DMS53 (cell line): ENCODE data around the gene SNAP47.

ENCODE experiments used
- DNase-seq: peaks from one replicate; lab custom pipeline; 2025; lab: John Stamatoyannopoulos, UW

Gene SNAP47

GRCh38 chr1:227785094-227785804 is 50.0 kb downstream of the SNAP47 start:
- no peak for DNase-seq

- peak; percentile 56 for DNase-seq
These were observed 50.8 kb downstream of the SNAP47 start for GRCh38 chr1:227785805-227786671.

- peak; percentile 74 for DNase-seq
These were observed 51.7 kb downstream of the SNAP47 start for GRCh38 chr1:227786673-227787512.

- peak; percentile 99 for DNase-seq
These were observed 52.5 kb downstream of the SNAP47 start for GRCh38 chr1:227787513-227788270.

GRCh38 chr1:227788271-227789083 is 53.2 kb downstream of the SNAP47 start:
- peak; percentile 98 for DNase-seq

- peak; percentile 61 for DNase-seq
These were observed 54.1 kb downstream of the SNAP47 start for GRCh38 chr1:227789084-227790033.

- DNase-seq, result no peak
These were observed 54.8 kb downstream of the SNAP47 start for GRCh38 chr1:227790034-227790400.

GRCh38 chr1:227790868-227791267 is 55.6 kb downstream of the SNAP47 start:
- no peak for DNase-seq

GRCh38 chr1:227791425-227792143 is 56.3 kb downstream of the SNAP47 start:
- no peak for DNase-seq

- DNase-seq, result no peak
These were observed 57.2 kb downstream of the SNAP47 start for GRCh38 chr1:227792216-227793078.

- DNase-seq, result no peak
These were observed 58.1 kb downstream of the SNAP47 start for GRCh38 chr1:227793079-227793947.

GRCh38 chr1:227793948-227794816 is 58.9 kb downstream of the SNAP47 start:
- no peak for DNase-seq

- no peak for DNase-seq
These were observed 59.6 kb downstream of the SNAP47 start for GRCh38 chr1:227794817-227795192.

- no peak for DNase-seq
These were observed 60.5 kb downstream of the SNAP47 start for GRCh38 chr1:227795732-227796131.

- DNase-seq, result no peak
These were observed 61.2 kb downstream of the SNAP47 start for GRCh38 chr1:227796359-227796915.

- no peak for DNase-seq
These were observed 61.9 kb downstream of the SNAP47 start for GRCh38 chr1:227797144-227797543.
